Cardiac muscle cell (in vitro differentiated cells and primary cell): Measurements from ENCODE around the gene CRYBB1. TPM values are rescaled to one million over a fixed set of nuclear protein-coding genes. Genes with fewer than 3 reads are reported as not detected.

Experiments used
- DNase-seq, 2 donors: peaks; one replicate each; pipeline versions ENCODE4 v3.0.0 to v3.0.0-alpha.2; 2010 to 2017; ENCODE audit warnings: low read depth in 1 of 2, low spot score in 1 of 2
- H3K27ac ChIP-seq: fragments of 200-600 bp; sonication (generic); 2 replicates; pipeline ENCODE4 v1.5.1; 2016
- H3K27me3 ChIP-seq: fragments of 200-600 bp; sonication (generic); 2 replicates; pipeline ENCODE4 v1.6.0; 2016; ENCODE audit warnings: control low read depth
- H3K36me3 ChIP-seq: fragments of 200-600 bp; sonication (generic); 2 replicates; pipeline ENCODE4 v1.5.1; 2016; ENCODE audit warnings: control low read depth
- H3K4me1 ChIP-seq: fragments of 200-600 bp; sonication (generic); 2 replicates; pipeline ENCODE4 v1.8.1; 2017; ENCODE audit warnings: low read depth, mild to moderate bottlenecking, mixed run types
- H3K4me3 ChIP-seq: fragments of 200-600 bp; sonication (generic); 2 replicates; pipeline ENCODE4 v1.5.1; 2016; ENCODE audit warnings: mild to moderate bottlenecking
- H3K9me3 ChIP-seq: fragments of 200-600 bp; sonication (generic); 2 replicates; pipeline ENCODE4 v1.5.1; 2017; ENCODE audit warnings: low read depth, mild to moderate bottlenecking, control low read depth
- CTCF ChIP-seq: IDR thresholded peaks from 2 replicates; pipeline ENCODE4 v1.5.1; 2012; ENCODE audit warnings: low read depth, mild to moderate bottlenecking, low read length
- polyA plus RNA-seq: library from polyadenylated mRNA; unstranded; fragments of >200 nt; fragmentation: Nextera tagmentation; extraction: Ambion mirVana; gene quantifications from 2 replicates; pipeline ENCODE4 v1.2.1, GENCODE V29; 2016
- total RNA-seq: library from RNA; depleted of rRNA; stranded (reverse); fragments of >200 nt; gene quantifications from 2 replicates; pipeline ENCODE4 v1.2.3, GENCODE V29; 2016

The CRYBB1 gene
- total and polyA plus RNA-seq, 2 experiments from 2014 or later, result not detected

GRCh38 chr22:26602127-26602526, 15.7 kb downstream of the CRYBB1 start:
- no peak overlapping the region for H3K4me3 ChIP-seq
- H3K36me3 ChIP-seq, result no peaks in the 10 kb centered on the region
- TF ChIP-seq CTCF, result no peak
- H3K4me1 ChIP-seq, result no peaks in the 10 kb centered on the region
- no peaks in the 10 kb centered on the region for H3K9me3 ChIP-seq
- no peak for DNase-seq
- H3K27ac ChIP-seq, result no peak overlapping the region
- no peaks in the 10 kb centered on the region for H3K27me3 ChIP-seq

DNA sequence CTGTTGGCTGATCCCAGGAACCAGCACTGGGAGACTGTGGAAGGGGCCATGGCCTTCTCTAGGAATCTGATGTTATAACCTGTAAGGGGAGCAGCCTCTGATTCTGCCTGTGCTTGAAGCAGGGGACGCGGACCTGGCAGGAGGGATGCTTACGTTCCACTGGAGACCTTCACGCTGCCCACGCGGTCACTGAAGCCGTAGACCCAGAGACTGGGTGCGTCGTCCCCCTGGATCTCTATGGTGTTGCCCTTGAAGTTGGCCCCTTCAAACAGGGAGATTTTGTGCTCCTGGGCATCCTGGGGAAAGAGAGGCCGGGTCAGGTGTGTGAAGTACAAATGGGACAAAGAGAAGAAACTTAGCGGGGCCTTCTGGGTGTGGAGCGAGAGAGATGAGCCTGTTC, 16.1 kb downstream of the CRYBB1 start:
- Histone ChIP-seq H3K4me1 (no peaks in the 10 kb centered on the region), H3K27ac (no peak overlapping the region), H3K9me3 (no peaks in the 10 kb centered on the region), H3K27me3 (no peaks in the 10 kb centered on the region), H3K4me3 (no peak overlapping the region), H3K36me3 (no peaks in the 10 kb centered on the region)
- no peak for TF ChIP-seq CTCF
- no peak for DNase-seq

DNA sequence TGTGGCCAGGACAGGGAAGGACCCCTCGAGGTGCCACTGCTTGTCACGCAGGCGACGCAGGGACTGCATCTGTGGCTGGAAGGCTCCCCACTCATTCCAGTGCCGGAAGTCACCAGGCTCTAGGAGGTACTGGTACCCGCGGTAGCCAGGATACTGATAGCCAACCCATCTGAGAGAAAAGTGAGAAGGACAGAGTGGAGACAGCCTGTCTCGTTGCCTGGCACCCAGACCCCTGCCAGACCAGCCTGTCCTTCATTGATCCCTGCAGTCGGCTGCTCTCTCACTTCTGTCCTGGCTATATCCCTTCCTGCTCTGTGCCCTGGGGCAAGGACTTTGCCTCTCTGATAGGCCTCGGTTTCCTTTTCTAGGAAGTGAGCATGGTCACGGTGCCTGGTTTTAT, 18.3 kb downstream of the CRYBB1 start:
- H3K27ac ChIP-seq, result no peak overlapping the region
- H3K4me1 ChIP-seq, result no peaks in the 10 kb centered on the region
- no peaks in the 10 kb centered on the region for H3K27me3 ChIP-seq
- no peak overlapping the region for H3K4me3 ChIP-seq
- H3K9me3 ChIP-seq, result no peaks in the 10 kb centered on the region
- no peak for DNase-seq
- no peak for TF ChIP-seq CTCF
- H3K36me3 ChIP-seq, result no peaks in the 10 kb centered on the region

- no peak for TF ChIP-seq CTCF
- no peak for DNase-seq
- no peaks in the 10 kb centered on the region for H3K36me3 ChIP-seq
- no peaks in the 10 kb centered on the region for H3K4me1 ChIP-seq
- no peaks in the 10 kb centered on the region for H3K9me3 ChIP-seq
- no peaks in the 10 kb centered on the region for H3K27me3 ChIP-seq
- H3K27ac ChIP-seq, result no peak overlapping the region
- H3K4me3 ChIP-seq, result no peak overlapping the region
Observed at GRCh38 chr22:26597480-26597879, 20.3 kb downstream of the CRYBB1 start.

- no peak for DNase-seq
- H3K36me3 ChIP-seq, result no peaks in the 10 kb centered on the region
- H3K27me3 ChIP-seq, result no peaks in the 10 kb centered on the region
- no peaks in the 10 kb centered on the region for H3K9me3 ChIP-seq
- no peaks in the 10 kb centered on the region for H3K4me1 ChIP-seq
- no peak overlapping the region for H3K27ac ChIP-seq
- TF ChIP-seq CTCF, result no peak
- H3K4me3 ChIP-seq, result no peak overlapping the region
Observed at GRCh38 chr22:26597026-26597425, 20.8 kb downstream of the CRYBB1 start.

GRCh38 chr22:26593763-26594162, 24.1 kb downstream of the CRYBB1 start:
- DNase-seq, result no peak
- Histone ChIP-seq H3K4me1 (no peaks in the 10 kb centered on the region), H3K9me3 (no peaks in the 10 kb centered on the region), H3K4me3 (no peak overlapping the region), H3K27me3 (no peaks in the 10 kb centered on the region), H3K27ac (no peak overlapping the region), H3K36me3 (no peaks in the 10 kb centered on the region)
- no peak for TF ChIP-seq CTCF
